ENCODE measurements around the gene RXFP4.

- TF ChIP-seq CTCF (IDR thresholded peaks at IDR 0.05) (no peak), EZH2 (IDR thresholded peaks at IDR 0.05; ENCODE audit: borderline replicate concordance, insufficient read depth, low read depth, low read length, poor library complexity, severe bottlenecking) (no peak)
These were observed 27.3 kb upstream of the RXFP4 start for GRCh38 chr1:155913969-155914757.

Measured in B cell (primary cell).